ENCODE results near the gene LETM1. TPM values are rescaled to one million over a fixed set of nuclear protein-coding genes. Genes with fewer than 3 reads are reported as not detected.

LETM1 gene
- total and polyA plus RNA-seq, 2 experiments from 2014 or later, result 29.4 to 46.0 TPM

DNA sequence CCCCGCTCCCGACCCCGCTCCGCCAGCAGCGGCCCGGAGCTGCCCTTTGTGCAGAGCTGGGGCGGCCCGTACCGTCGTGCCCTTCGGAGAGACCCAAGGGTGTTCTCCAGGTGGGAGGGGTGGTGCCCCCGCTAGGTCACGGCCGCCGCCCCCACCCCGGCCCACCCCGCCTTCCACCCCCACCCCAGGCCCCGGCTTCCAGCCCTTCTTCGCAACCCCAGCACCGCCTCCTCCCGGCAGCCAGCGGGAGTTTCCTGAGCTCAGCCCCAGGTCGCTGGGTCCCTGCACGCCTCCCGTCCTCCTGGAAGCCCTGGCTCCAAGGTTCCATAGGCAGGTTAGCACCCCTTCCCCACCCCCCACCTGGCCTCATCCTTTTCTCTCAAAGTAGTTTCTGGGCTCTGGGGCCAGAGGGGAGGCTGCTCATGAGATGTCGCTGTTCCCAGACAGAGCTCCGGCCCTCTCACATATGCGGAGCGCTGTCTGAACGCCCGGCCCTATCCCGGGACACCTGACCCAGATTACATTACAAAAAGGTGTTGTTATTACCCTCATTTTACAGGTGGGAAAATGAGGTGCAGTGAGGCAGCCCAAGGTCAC is 88.1 kb downstream of the LETM1 start:
- no peak overlapping the region for H3K4me3 ChIP-seq
- no peak overlapping the region for H2AFZ ChIP-seq

DNA sequence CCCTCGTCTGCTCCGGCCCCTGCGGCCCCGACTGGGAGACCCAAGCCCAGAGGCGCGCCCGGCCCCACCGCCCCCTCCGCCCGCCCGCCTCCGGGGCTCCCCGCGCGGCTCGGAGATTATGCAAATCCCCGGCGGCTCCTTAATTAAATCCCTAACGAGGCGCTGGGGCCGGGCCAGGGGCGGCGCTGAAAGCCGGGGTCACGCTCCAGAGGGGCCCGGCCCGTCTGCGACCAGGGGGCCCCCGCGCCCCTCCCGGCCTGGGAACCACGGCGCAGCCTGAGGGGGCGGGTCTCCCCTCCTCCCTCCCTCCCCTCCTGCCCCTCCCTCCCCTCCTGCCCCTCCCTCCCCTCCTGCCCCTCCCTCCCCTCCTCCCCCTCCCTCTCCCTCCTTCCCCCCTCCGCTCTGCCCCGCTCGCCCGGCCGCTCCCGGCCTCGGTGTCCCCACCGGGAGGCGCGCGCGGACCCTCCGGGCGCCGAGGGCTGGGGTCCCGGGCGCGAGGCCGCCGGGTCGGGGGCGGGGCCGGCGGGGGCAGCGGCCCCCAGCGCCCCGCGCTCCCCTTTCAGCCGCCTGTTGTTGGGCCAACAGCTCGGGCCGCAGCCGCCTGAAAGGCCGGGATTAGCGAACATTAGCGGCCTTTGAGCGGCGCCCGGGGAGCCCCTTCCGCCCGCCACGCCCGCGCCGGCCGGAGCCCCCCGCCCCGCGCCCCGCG is 88.7 kb downstream of the LETM1 start:
- H3K27me3 ChIP-seq, result no peaks in the 10 kb centered on the region
- H3K9me2 ChIP-seq (replicated peaks; ENCODE audit: insufficient read depth), result no peaks in the 10 kb centered on the region
- no peaks in the 10 kb centered on the region for H3K79me2 ChIP-seq
- H3K4me1 ChIP-seq (ENCODE audit: insufficient read depth), result peaks cover 68% of the 10 kb centered on the region
- WGBS (ENCODE audit: low lambda C conversion rate, missing lambda C conversion rate), result 0% methylated on average over 9 of the region's 84 CpGs
- H4K20me1 ChIP-seq (ENCODE audit: insufficient read depth, poor library complexity, severe bottlenecking), result no peaks in the 10 kb centered on the region
- H2AFZ ChIP-seq, result peak overlapping the region; percentile 63
- no peaks in the 10 kb centered on the region for H3K9me3 ChIP-seq (ENCODE audit: low read depth)
- DNase-seq (ENCODE audit: low spot score), result peak; percentile 84
- TF ChIP-seq EZH2 (IDR thresholded peaks at IDR 0.05; ENCODE audit: borderline replicate concordance) (no peak), EZH2phosphoT487 (IDR thresholded peaks at IDR 0.05; ENCODE audit: low read depth, severe bottlenecking, unreplicated experiment) (no peak), CTCF (IDR thresholded peaks at IDR 0.05; ENCODE audit: poor library complexity) (no peak)
- no peaks in the 10 kb centered on the region for H3K36me3 ChIP-seq (replicated peaks; ENCODE audit: insufficient read depth, low read depth)
- peak overlapping the region; percentile 93 for H3K4me2 ChIP-seq
- peak overlapping the region; percentile 16 for H3K4me3 ChIP-seq
- peak overlapping the region; percentile 92 for H3K27ac ChIP-seq

More for the DNA sequence above, 88.1 kb downstream of the LETM1 start:
- DNase-seq (ENCODE audit: low spot score), result peak; percentile 87
- no peaks in the 10 kb centered on the region for H3K27me3 ChIP-seq
- H3K4me1 ChIP-seq (ENCODE audit: insufficient read depth), result peaks cover 75% of the 10 kb centered on the region
- H3K36me3 ChIP-seq (replicated peaks; ENCODE audit: insufficient read depth, low read depth), result no peaks in the 10 kb centered on the region
- no peaks in the 10 kb centered on the region for H3K79me2 ChIP-seq
- H3K9me3 ChIP-seq (ENCODE audit: low read depth), result no peaks in the 10 kb centered on the region
- TF ChIP-seq EZH2phosphoT487 (IDR thresholded peaks at IDR 0.05; ENCODE audit: low read depth, severe bottlenecking, unreplicated experiment) (no peak), CTCF (IDR thresholded peaks at IDR 0.05; ENCODE audit: poor library complexity) (peak; percentile 49)
- no peaks in the 10 kb centered on the region for H4K20me1 ChIP-seq (ENCODE audit: insufficient read depth, poor library complexity, severe bottlenecking)
- peak overlapping the region; percentile 93 for H3K4me2 ChIP-seq
- WGBS (ENCODE audit: low lambda C conversion rate, missing lambda C conversion rate), result 21% methylated on average over 18 of the region's 32 CpGs
- H3K9me2 ChIP-seq (replicated peaks; ENCODE audit: insufficient read depth), result no peaks in the 10 kb centered on the region
- H3K27ac ChIP-seq, result peak overlapping the region; percentile 91

GRCh38 chr4:1766106-1767060 is 89.6 kb downstream of the LETM1 start:
- no peaks in the 10 kb centered on the region for H3K79me2 ChIP-seq
- peak overlapping the region; percentile 92 for H3K27ac ChIP-seq
- peak overlapping the region; percentile 16 for H3K4me3 ChIP-seq
- no peaks in the 10 kb centered on the region for H3K9me2 ChIP-seq (replicated peaks; ENCODE audit: insufficient read depth)
- H2AFZ ChIP-seq, result peak overlapping the region; percentile 63
- H3K4me2 ChIP-seq, result peak overlapping the region; percentile 93
- no peaks in the 10 kb centered on the region for H3K27me3 ChIP-seq
- H4K20me1 ChIP-seq (ENCODE audit: insufficient read depth, poor library complexity, severe bottlenecking), result no peaks in the 10 kb centered on the region
- H3K9me3 ChIP-seq (ENCODE audit: low read depth), result no peaks in the 10 kb centered on the region
- peak; percentile 69 for DNase-seq (ENCODE audit: low spot score)
- peaks cover 61% of the 10 kb centered on the region for H3K4me1 ChIP-seq (ENCODE audit: insufficient read depth)
- TF ChIP-seq EZH2phosphoT487 (IDR thresholded peaks at IDR 0.05; ENCODE audit: low read depth, severe bottlenecking, unreplicated experiment), result no peak
- TF ChIP-seq EZH2 (IDR thresholded peaks at IDR 0.05; ENCODE audit: borderline replicate concordance), result no peak
- 45% methylated on average over 22 of the region's 41 CpGs for WGBS (ENCODE audit: low lambda C conversion rate, missing lambda C conversion rate)
- H3K36me3 ChIP-seq (replicated peaks; ENCODE audit: insufficient read depth, low read depth), result no peaks in the 10 kb centered on the region
